Liver (tissue), 9 donors: ENCODE data around the gene CAMSAP1. TPM values are rescaled to one million over a fixed set of nuclear protein-coding genes. Genes with fewer than 3 reads are reported as not detected.

Source experiments
- DNase-seq: peaks from one replicate; pipeline ENCODE4 v3.0.0-alpha.2; 2017; ENCODE audit warnings: low spot score
- H3K27ac ChIP-seq, 2 donors: one replicate each; pipeline ENCODE4 v1.7.0; 2013; ENCODE audit warnings: inconsistent platforms in 2 of 2, low read length in 2 of 2, control low read depth in 1 of 2, low read depth in 1 of 2, mild to moderate bottlenecking in 1 of 2
- H3K27me3 ChIP-seq, 4 donors: one replicate each; pipeline versions ENCODE4 v1.6.1 to v1.7.0; 2013; ENCODE audit warnings: low read length in 3 of 4, inconsistent platforms in 1 of 4, mild to moderate bottlenecking in 1 of 4, moderate library complexity in 1 of 4; ENCODE audit not compliant: control insufficient read depth in 4 of 4, insufficient read depth in 4 of 4
- H3K36me3 ChIP-seq, 4 donors: one replicate each; pipeline versions ENCODE4 v1.6.1 to v1.7.0; 2013; ENCODE audit warnings: low read length in 3 of 4, mild to moderate bottlenecking in 3 of 4, low read depth in 1 of 4, moderate library complexity in 1 of 4; ENCODE audit not compliant: control insufficient read depth in 4 of 4, insufficient read depth in 3 of 4
- H3K4me1 ChIP-seq, 4 donors: one replicate each; pipeline versions ENCODE4 v1.6.1 to v1.7.0; 2013; ENCODE audit warnings: low read length in 3 of 4, mild to moderate bottlenecking in 3 of 4, moderate library complexity in 1 of 4; ENCODE audit not compliant: control insufficient read depth in 4 of 4, insufficient read depth in 4 of 4
- H3K4me3 ChIP-seq, 3 donors: one replicate each; pipeline versions ENCODE4 v1.6.1 to v1.7.0; 2013; ENCODE audit warnings: low read length in 3 of 3, control low read depth in 1 of 3, low read depth in 1 of 3, mild to moderate bottlenecking in 1 of 3
- H3K9ac ChIP-seq, 2 donors: one replicate each; pipeline ENCODE4 v1.7.0; 2013; ENCODE audit warnings: low read length in 2 of 2, mild to moderate bottlenecking in 2 of 2, moderate library complexity in 2 of 2, control low read depth in 1 of 2, low read depth in 1 of 2
- H3K9me3 ChIP-seq, 4 donors: one replicate each; pipeline versions ENCODE4 v1.6.1 to v1.7.0; 2013; ENCODE audit warnings: low read length in 3 of 4; ENCODE audit not compliant: control insufficient read depth in 4 of 4
- EGR1 ChIP-seq, 2 donors: IDR thresholded peaks; 2 replicates each; pipeline ENCODE4 v1.6.1; 2016 to 2018; ENCODE audit warnings: antibody characterized with exemption in 2 of 2, low read depth in 2 of 2
- FOXA1 ChIP-seq: IDR thresholded peaks from 2 replicates; pipeline ENCODE4 v1.6.1; 2016; ENCODE audit warnings: antibody characterized with exemption
- FOXA2 ChIP-seq: IDR thresholded peaks from 2 replicates; pipeline ENCODE4 v1.6.1; 2016; ENCODE audit warnings: antibody characterized with exemption
- GABPA ChIP-seq, 2 donors: IDR thresholded peaks in 1 of 2; conservative IDR thresholded peaks in 1 of 2; 2 replicates each; pipeline ENCODE4 v1.6.1; 2016; ENCODE audit warnings: antibody characterized with exemption in 2 of 2, mild to moderate bottlenecking in 1 of 2, moderate library complexity in 1 of 2
- HNF4A ChIP-seq, 2 donors: conservative IDR thresholded peaks; 2 replicates each; pipeline ENCODE4 v1.6.1; 2016; ENCODE audit warnings: antibody characterized with exemption in 2 of 2, mild to moderate bottlenecking in 2 of 2
- HNF4G ChIP-seq: IDR thresholded peaks from 2 replicates; pipeline ENCODE4 v1.6.1; 2016; ENCODE audit warnings: antibody characterized with exemption
- JUND ChIP-seq, 2 donors: IDR thresholded peaks; 2 replicates each; pipeline ENCODE4 v1.6.1; 2016; ENCODE audit warnings: antibody characterized with exemption in 2 of 2
- NR2F2 ChIP-seq: IDR thresholded peaks from 2 replicates; pipeline ENCODE4 v1.6.1; 2016; ENCODE audit warnings: antibody characterized with exemption
- RAD21 ChIP-seq, 2 donors: IDR thresholded peaks; 2 replicates each; pipeline ENCODE4 v1.6.1; 2016; ENCODE audit warnings: antibody characterized with exemption in 2 of 2, mild to moderate bottlenecking in 2 of 2
- RXRA ChIP-seq, 2 donors: IDR thresholded peaks; 2 replicates each; pipeline ENCODE4 v1.6.1; 2017 to 2018; ENCODE audit warnings: antibody characterized with exemption in 2 of 2, mild to moderate bottlenecking in 1 of 2
- SP1 ChIP-seq: IDR thresholded peaks from 2 replicates; pipeline ENCODE4 v1.6.1; 2018; ENCODE audit warnings: antibody characterized with exemption, mild to moderate bottlenecking
- TAF1 ChIP-seq: conservative IDR thresholded peaks from 2 replicates; pipeline ENCODE4 v1.6.1; 2016; ENCODE audit warnings: antibody characterized with exemption, mild to moderate bottlenecking
- YY1 ChIP-seq: IDR thresholded peaks from 2 replicates; pipeline ENCODE4 v1.6.1; 2016; ENCODE audit warnings: antibody characterized with exemption, mild to moderate bottlenecking
- WGBS: extraction: QIAGEN DNeasy Blood & Tissue Kit; methylation state at CpG from one replicate; pipeline ENCODE4 v1.1.7; 2013; 5-methylcytosine and 5-hydroxymethylcytosine counted together
- polyA plus RNA-seq, 2 donors: library from polyadenylated mRNA; stranded (reverse) in 1 of 2; unstranded in 1 of 2; fragments of 200-250 nt in 1 of 2; fragments of >200 nt in 1 of 2; fragmentation: Nextera tagmentation in 1 of 2; extraction: Ambion mirVana in 1 of 2; gene quantifications; one replicate each; pipeline versions ENCODE4 v1.2.1 to v1.2.3, GENCODE V29; 2013 to 2015
- total RNA-seq, 2 donors: library from RNA; depleted of rRNA; stranded (reverse); fragments of >200 nt; gene quantifications; one replicate each; pipeline ENCODE4 v1.2.3, GENCODE V29; 2014
- TF ChIP-seq, protein P1 (sequence below): IDR thresholded peaks from 2 replicates; pipeline ENCODE4 v1.6.1; 2016; ENCODE audit warnings: antibody characterized with exemption
- TF ChIP-seq, protein P2 (sequence below): IDR thresholded peaks from 2 replicates; pipeline ENCODE4 v1.6.1; 2016; ENCODE audit warnings: antibody characterized with exemption
- TF ChIP-seq, protein P3 (sequence below): IDR thresholded peaks from 2 replicates; pipeline ENCODE4 v1.6.1; 2016; ENCODE audit warnings: antibody characterized with exemption
- TF ChIP-seq, protein P4 (sequence below): IDR thresholded peaks from 2 replicates; pipeline ENCODE4 v1.6.1; 2016; ENCODE audit warnings: antibody characterized with exemption, mild to moderate bottlenecking
- donor health status: healthy.
- donor health status: healthy.
- donor health status: healthy.
- donor health status: healthy.
- donor health status: healthy.

Gene CAMSAP1
- total and polyA plus RNA-seq, 4 donors: 0.97 to 6.4 (median 5.1) TPM

DNA sequence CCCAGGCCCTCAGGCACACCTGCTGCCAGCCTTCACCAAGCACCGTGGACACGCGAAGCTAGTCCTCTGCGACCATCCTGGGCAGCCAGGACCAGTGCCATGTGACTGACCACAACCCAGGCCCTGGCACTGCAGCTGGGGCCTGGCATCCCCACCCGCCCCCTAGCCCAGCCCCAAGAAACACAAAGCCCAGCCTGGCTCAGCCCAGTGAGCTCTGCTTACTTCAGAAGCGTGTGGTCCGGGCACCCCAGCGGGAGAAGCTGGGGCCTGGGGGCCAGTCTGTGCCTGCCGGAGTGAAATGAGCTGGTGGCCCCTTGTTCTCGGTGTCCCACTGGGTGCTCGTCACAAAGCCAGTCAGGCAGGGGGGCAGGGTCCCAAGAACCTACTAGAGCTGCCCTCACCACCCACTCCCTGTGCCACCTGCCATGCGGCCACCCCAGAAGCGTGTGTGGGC is 117.5 kb downstream of the CAMSAP1 start:
- TF ChIP-seq GABPA (IDR thresholded peaks at IDR 0.05 in 1 of 2, conservative IDR thresholded peaks at IDR 0.05 in 1 of 2) (no peak), RXRA (IDR thresholded peaks at IDR 0.05) (no peak), FOXA1 (no peak), RAD21 (IDR thresholded peaks at IDR 0.05) (no peak), HNF4A (conservative IDR thresholded peaks at IDR 0.05) (no peak), JUND (IDR thresholded peaks at IDR 0.05) (no peak), YY1 (no peak), TAF1 (no peak), SP1 (no peak), FOXA2 (no peak)
- TF ChIP-seq, protein P1, sequence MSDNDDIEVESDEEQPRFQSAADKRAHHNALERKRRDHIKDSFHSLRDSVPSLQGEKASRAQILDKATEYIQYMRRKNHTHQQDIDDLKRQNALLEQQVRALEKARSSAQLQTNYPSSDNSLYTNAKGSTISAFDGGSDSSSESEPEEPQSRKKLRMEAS: no peak
- TF ChIP-seq, protein P2, sequence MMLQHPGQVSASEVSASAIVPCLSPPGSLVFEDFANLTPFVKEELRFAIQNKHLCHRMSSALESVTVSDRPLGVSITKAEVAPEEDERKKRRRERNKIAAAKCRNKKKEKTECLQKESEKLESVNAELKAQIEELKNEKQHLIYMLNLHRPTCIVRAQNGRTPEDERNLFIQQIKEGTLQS: no peak
- TF ChIP-seq, protein P3, sequence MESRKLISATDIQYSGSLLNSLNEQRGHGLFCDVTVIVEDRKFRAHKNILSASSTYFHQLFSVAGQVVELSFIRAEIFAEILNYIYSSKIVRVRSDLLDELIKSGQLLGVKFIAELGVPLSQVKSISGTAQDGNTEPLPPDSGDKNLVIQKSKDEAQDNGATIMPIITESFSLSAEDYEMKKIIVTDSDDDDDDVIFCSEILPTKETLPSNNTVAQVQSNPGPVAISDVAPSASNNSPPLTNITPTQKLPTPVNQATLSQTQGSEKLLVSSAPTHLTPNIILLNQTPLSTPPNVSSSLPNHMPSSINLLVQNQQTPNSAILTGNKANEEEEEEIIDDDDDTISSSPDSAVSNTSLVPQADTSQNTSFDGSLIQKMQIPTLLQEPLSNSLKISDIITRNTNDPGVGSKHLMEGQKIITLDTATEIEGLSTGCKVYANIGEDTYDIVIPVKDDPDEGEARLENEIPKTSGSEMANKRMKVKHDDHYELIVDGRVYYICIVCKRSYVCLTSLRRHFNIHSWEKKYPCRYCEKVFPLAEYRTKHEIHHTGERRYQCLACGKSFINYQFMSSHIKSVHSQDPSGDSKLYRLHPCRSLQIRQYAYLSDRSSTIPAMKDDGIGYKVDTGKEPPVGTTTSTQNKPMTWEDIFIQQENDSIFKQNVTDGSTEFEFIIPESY: no peak
- TF ChIP-seq, protein P4, sequence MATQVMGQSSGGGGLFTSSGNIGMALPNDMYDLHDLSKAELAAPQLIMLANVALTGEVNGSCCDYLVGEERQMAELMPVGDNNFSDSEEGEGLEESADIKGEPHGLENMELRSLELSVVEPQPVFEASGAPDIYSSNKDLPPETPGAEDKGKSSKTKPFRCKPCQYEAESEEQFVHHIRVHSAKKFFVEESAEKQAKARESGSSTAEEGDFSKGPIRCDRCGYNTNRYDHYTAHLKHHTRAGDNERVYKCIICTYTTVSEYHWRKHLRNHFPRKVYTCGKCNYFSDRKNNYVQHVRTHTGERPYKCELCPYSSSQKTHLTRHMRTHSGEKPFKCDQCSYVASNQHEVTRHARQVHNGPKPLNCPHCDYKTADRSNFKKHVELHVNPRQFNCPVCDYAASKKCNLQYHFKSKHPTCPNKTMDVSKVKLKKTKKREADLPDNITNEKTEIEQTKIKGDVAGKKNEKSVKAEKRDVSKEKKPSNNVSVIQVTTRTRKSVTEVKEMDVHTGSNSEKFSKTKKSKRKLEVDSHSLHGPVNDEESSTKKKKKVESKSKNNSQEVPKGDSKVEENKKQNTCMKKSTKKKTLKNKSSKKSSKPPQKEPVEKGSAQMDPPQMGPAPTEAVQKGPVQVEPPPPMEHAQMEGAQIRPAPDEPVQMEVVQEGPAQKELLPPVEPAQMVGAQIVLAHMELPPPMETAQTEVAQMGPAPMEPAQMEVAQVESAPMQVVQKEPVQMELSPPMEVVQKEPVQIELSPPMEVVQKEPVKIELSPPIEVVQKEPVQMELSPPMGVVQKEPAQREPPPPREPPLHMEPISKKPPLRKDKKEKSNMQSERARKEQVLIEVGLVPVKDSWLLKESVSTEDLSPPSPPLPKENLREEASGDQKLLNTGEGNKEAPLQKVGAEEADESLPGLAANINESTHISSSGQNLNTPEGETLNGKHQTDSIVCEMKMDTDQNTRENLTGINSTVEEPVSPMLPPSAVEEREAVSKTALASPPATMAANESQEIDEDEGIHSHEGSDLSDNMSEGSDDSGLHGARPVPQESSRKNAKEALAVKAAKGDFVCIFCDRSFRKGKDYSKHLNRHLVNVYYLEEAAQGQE: no peak

DNA sequence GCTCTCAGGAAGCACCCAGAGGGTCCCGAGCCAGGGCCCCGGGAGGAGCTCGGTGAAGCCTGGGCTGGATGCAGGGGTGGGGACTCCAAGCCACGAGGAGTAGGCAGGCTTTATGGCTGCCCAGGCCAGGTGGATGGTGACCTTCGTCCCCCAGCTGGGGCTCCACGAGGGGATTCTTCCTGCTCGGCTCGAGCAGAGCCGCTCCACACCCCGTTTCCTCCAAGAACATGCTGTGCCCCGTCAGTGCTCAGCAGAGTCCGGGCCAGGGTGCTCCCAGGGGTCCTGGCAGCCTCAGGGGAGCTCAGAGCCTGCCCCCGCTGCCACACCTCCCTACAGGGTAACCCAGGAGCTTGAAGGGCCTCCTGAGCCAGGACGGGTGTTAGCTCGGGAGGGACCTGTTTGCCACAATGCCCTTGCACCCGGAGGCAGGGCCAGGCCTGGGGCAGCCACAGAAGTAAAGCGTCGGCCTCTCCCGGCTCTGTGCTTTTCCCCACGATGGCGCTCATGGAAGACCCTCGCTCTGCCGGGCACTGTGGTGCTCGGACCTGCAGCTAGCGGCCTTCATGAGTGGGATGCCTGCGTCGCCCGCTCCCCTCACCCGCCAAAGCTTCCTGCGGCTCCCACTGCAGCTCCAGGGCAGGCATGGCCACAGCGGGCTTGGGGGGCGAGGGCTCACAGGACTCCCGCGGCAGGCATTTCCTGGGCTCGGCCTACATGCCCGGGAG is 118.6 kb downstream of the CAMSAP1 start:
- Histone ChIP-seq H3K9ac (no peak overlapping the region), H3K9me3 (no peaks in the 10 kb centered on the region), H3K27me3 (no peaks in the 10 kb centered on the region), H3K36me3 (no peaks in the 10 kb centered on the region), H3K4me3 (no peak overlapping the region), H3K27ac (no peak overlapping the region), H3K4me1 (no peaks in the 10 kb centered on the region)
- DNase-seq: no peak
- WGBS: 76% methylated on average over 36 of the region's 36 CpGs
- TF ChIP-seq JUND (IDR thresholded peaks at IDR 0.05): no peak
- no peak for TF ChIP-seq EGR1 (IDR thresholded peaks at IDR 0.05; ENCODE audit: low read depth in 2 of 2)
- no peak for TF ChIP-seq SP1
- TF ChIP-seq HNF4G: no peak
- TF ChIP-seq, protein P4: no peak
- TF ChIP-seq, protein P3: no peak
- no peak for TF ChIP-seq RXRA (IDR thresholded peaks at IDR 0.05)
- TF ChIP-seq NR2F2: no peak
- no peak for TF ChIP-seq HNF4A (conservative IDR thresholded peaks at IDR 0.05)
- TF ChIP-seq FOXA2: no peak
- TF ChIP-seq TAF1: no peak
- TF ChIP-seq GABPA (IDR thresholded peaks at IDR 0.05 in 1 of 2, conservative IDR thresholded peaks at IDR 0.05 in 1 of 2): no peak

More for the DNA sequence above, 117.5 kb downstream of the CAMSAP1 start:
- no peak overlapping the region for H3K27ac ChIP-seq
- no peaks in the 10 kb centered on the region for H3K4me1 ChIP-seq
- H3K4me3 ChIP-seq: no peak overlapping the region
- no peaks in the 10 kb centered on the region for H3K27me3 ChIP-seq
- H3K36me3 ChIP-seq: no peaks in the 10 kb centered on the region
- DNase-seq: no peak
- no peaks in the 10 kb centered on the region for H3K9me3 ChIP-seq
- H3K9ac ChIP-seq: no peak overlapping the region
- 90% methylated on average over 13 of the region's 13 CpGs for WGBS
